SK-N-SH treated with all-trans-retinoic acid at 6 μM for 48 hours (cell line): ENCODE measurements around the gene PLCB1.

Source experiments
- ATAC-seq: fragments of 200-7000 bp; cut with Tn5 transposase; 3 replicates; pipeline ENCODE4 v1.9.1; 2020; ENCODE audit warnings: mild to moderate bottlenecking, moderate library complexity
- CREB5 ChIP-seq: fragments of 250-450 bp; sonication (Bioruptor Pico); IDR thresholded peaks from 2 replicates; pipeline ENCODE4 v1.5.1; 2020; ENCODE audit warnings: low read depth, mild to moderate bottlenecking, moderate library complexity
- CSDC2 ChIP-seq: fragments of 250-450 bp; sonication (Bioruptor Pico); IDR thresholded peaks from 2 replicates; pipeline ENCODE4 v1.5.0; 2020; ENCODE audit warnings: mild to moderate bottlenecking, moderate library complexity
- CSRNP3 ChIP-seq: fragments of 250-450 bp; sonication (Bioruptor Pico); IDR thresholded peaks from 2 replicates; pipeline ENCODE4 v1.5.1; 2021; ENCODE audit warnings: mild to moderate bottlenecking, moderate library complexity
- ESRRG ChIP-seq: fragments of 250-450 bp; sonication (Bioruptor Pico); IDR thresholded peaks from 2 replicates; pipeline ENCODE4 v1.6.1; 2021; ENCODE audit warnings: mild to moderate bottlenecking
- GLIS3 ChIP-seq: fragments of 250-450 bp; sonication (Bioruptor Pico); IDR thresholded peaks from 2 replicates; pipeline ENCODE4 v1.5.0; 2020; ENCODE audit warnings: mild to moderate bottlenecking, moderate library complexity
- OSR1 ChIP-seq: fragments of 250-450 bp; sonication (Bioruptor Pico); IDR thresholded peaks from 2 replicates; pipeline ENCODE4 v1.8.0; 2022; ENCODE audit warnings: moderate library complexity, mild to moderate bottlenecking, inconsistent platforms
- PATZ1 ChIP-seq: fragments of 250-450 bp; sonication (Bioruptor Pico); IDR thresholded peaks from 2 replicates; pipeline ENCODE4 v1.8.0; 2020; ENCODE audit warnings: mild to moderate bottlenecking, moderate library complexity, borderline replicate concordance
- POU6F1 ChIP-seq: fragments of 250-450 bp; sonication (Bioruptor Pico); IDR thresholded peaks from 2 replicates; pipeline ENCODE4 v1.8.0; 2021; ENCODE audit warnings: low read depth, mild to moderate bottlenecking, moderate library complexity, borderline replicate concordance
- PPARA ChIP-seq: fragments of 250-450 bp; sonication (Bioruptor Pico); IDR thresholded peaks from 2 replicates; pipeline ENCODE4 v1.5.0; 2020; ENCODE audit warnings: mild to moderate bottlenecking, borderline replicate concordance
- RARB ChIP-seq: fragments of 250-450 bp; sonication (Bioruptor Pico); IDR thresholded peaks from 2 replicates; pipeline ENCODE4 v1.8.0; 2021; ENCODE audit warnings: mild to moderate bottlenecking, moderate library complexity
- SNAI2 ChIP-seq: fragments of 250-450 bp; sonication (Bioruptor Pico); IDR thresholded peaks from 2 replicates; pipeline ENCODE4 v1.5.0; 2020; ENCODE audit warnings: mild to moderate bottlenecking, moderate library complexity
- TCF4 ChIP-seq: fragments of 250-450 bp; sonication (Bioruptor Pico); IDR thresholded peaks from 2 replicates; pipeline ENCODE4 v1.8.0; 2021; ENCODE audit warnings: mild to moderate bottlenecking, moderate library complexity, borderline replicate concordance
- TOX ChIP-seq: fragments of 250-450 bp; sonication (Bioruptor Pico); IDR thresholded peaks from 2 replicates; pipeline ENCODE4 v1.8.0; 2021; ENCODE audit warnings: mild to moderate bottlenecking, moderate library complexity, borderline replicate concordance
- TSHZ2 ChIP-seq: fragments of 250-450 bp; sonication (Bioruptor Pico); IDR thresholded peaks from 2 replicates; pipeline ENCODE4 v1.5.0; 2020; ENCODE audit warnings: mild to moderate bottlenecking, moderate library complexity
- ZC3H10 ChIP-seq: fragments of 250-450 bp; sonication (Bioruptor Pico); IDR thresholded peaks from 2 replicates; pipeline ENCODE4 v1.5.1; 2021; ENCODE audit warnings: mild to moderate bottlenecking, moderate library complexity
- ZFP3 ChIP-seq: fragments of 250-450 bp; sonication (Bioruptor Pico); IDR thresholded peaks from 2 replicates; pipeline ENCODE4 v1.5.0; 2020; ENCODE audit warnings: mild to moderate bottlenecking, moderate library complexity
- ZFP30 ChIP-seq: fragments of 450-650 bp; formaldehyde crosslinking; IDR thresholded peaks from 2 replicates; pipeline ENCODE4 v1.5.0; 2022; ENCODE audit warnings: mild to moderate bottlenecking, moderate library complexity
- ZNF565 ChIP-seq: fragments of 450-650 bp; formaldehyde crosslinking; conservative IDR thresholded peaks from 2 replicates; pipeline ENCODE4 v1.5.0; 2020; ENCODE audit warnings: low read depth, mild to moderate bottlenecking, moderate library complexity
- ZNF70 ChIP-seq: fragments of 450-650 bp; formaldehyde crosslinking; IDR thresholded peaks from 2 replicates; pipeline ENCODE4 v1.5.0; 2020; ENCODE audit warnings: mild to moderate bottlenecking, moderate library complexity
- ZNF8 ChIP-seq: fragments of 450-650 bp; formaldehyde crosslinking; IDR thresholded peaks from 2 replicates; pipeline ENCODE4 v1.5.0; 2020; ENCODE audit warnings: mild to moderate bottlenecking, moderate library complexity

The PLCB1 gene

GRCh38 chr20:8246716-8247115 lies 114.7 kb downstream of the PLCB1 start (continued):
- TF ChIP-seq TSHZ2 (CRISPR knock-in tag) = no peak
- no peak for TF ChIP-seq ZC3H10
- no peak for TF ChIP-seq SNAI2 (CRISPR knock-in tag)
- no peak for TF ChIP-seq TOX (CRISPR knock-in tag)
- no peak for TF ChIP-seq ZNF8 (CRISPR knock-in tag)
- TF ChIP-seq CREB5 = no peak
- no peak for TF ChIP-seq ZFP30 (CRISPR knock-in tag)
- TF ChIP-seq GLIS3 (CRISPR knock-in tag) = no peak
- no peak for TF ChIP-seq ZNF70

GRCh38 chr20:8248051-8248450 lies 116.0 kb downstream of the PLCB1 start:
- TF ChIP-seq ZC3H10 (no peak), ZNF565 (CRISPR knock-in tag) (no peak), PATZ1 (CRISPR knock-in tag) (no peak), ZNF70 (no peak), GLIS3 (CRISPR knock-in tag) (no peak), PPARA (CRISPR knock-in tag) (no peak), ZFP3 (no peak), CSDC2 (CRISPR knock-in tag) (no peak), TSHZ2 (CRISPR knock-in tag) (no peak), TCF4 (CRISPR knock-in tag) (no peak), OSR1 (CRISPR knock-in tag) (no peak), ESRRG (CRISPR knock-in tag) (no peak), ZNF8 (CRISPR knock-in tag) (no peak), SNAI2 (CRISPR knock-in tag) (no peak), ZFP30 (CRISPR knock-in tag) (no peak), CSRNP3 (CRISPR knock-in tag) (no peak), TOX (CRISPR knock-in tag) (no peak), RARB (no peak)

GRCh38 chr20:8249634-8250033 lies 117.6 kb downstream of the PLCB1 start:
- TF ChIP-seq ZC3H10 (no peak), ZNF565 (CRISPR knock-in tag) (no peak), CREB5 (no peak), ZNF8 (CRISPR knock-in tag) (no peak), OSR1 (CRISPR knock-in tag) (no peak), POU6F1 (no peak)
- no peak for ATAC-seq

More at GRCh38 chr20:8248051-8248450, 116.0 kb downstream of the PLCB1 start:
- ATAC-seq = no peak
